Erythroblast (primary cell): Measurements from ENCODE around the gene EXOC6B.
"Not testable (repeated sequence)": the region's sequence is repeated elsewhere in the genome, so short reads cannot be mapped to it uniquely, and the experiment has no call there.

ENCODE experiments used
- DNase-seq, 2 experiments: peaks; one replicate each; lab custom pipeline; 2025; lab: John Stamatoyannopoulos, UW
- GATA1 ChIP-seq: IDR thresholded peaks from 2 replicates; pipeline ENCODE4 v1.6.1; 2011; ENCODE audit warnings: low read depth, mild to moderate bottlenecking, control low read depth, low read length, moderate library complexity
- POLR2A ChIP-seq: IDR thresholded peaks from 2 replicates; pipeline ENCODE4 v1.6.1; 2011; ENCODE audit warnings: mild to moderate bottlenecking, low read length

Gene EXOC6B

DNA sequence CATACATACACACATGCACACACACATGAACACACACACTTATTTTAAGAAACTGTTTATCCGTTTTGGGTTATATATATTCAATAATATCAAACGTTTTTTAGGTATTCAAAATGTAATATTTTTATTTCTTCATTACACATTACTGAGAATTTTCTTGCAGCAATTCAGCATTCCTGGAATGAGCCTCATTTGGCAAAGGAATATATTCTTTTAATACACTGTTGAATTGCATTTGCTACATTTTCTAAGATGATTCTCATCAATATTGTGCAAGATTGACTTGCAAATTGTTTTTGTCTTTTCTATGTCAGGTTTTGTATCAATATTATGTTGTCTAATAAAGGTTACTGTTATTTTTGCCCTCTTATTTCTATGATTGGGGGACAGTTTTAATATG is 402.1 kb downstream of the EXOC6B start:
- TF ChIP-seq POLR2A = no peak
- no peak for TF ChIP-seq GATA1
- DNase-seq = no peak

GRCh38 chr2:72421771-72422379 is 404.0 kb downstream of the EXOC6B start:
- DNase-seq = not testable (repeated sequence)

GRCh38 chr2:72415781-72416475 is 409.9 kb downstream of the EXOC6B start:
- TF ChIP-seq POLR2A (no peak), GATA1 (no peak)

GRCh38 chr2:72415241-72415661 is 410.6 kb downstream of the EXOC6B start:
- TF ChIP-seq POLR2A (no peak), GATA1 (no peak)

More at GRCh38 chr2:72415781-72416475, 409.9 kb downstream of the EXOC6B start:
- no peak for DNase-seq

GRCh38 chr2:72414137-72414760 is 411.6 kb downstream of the EXOC6B start:
- TF ChIP-seq POLR2A (no peak), GATA1 (no peak)

More at GRCh38 chr2:72415241-72415661, 410.6 kb downstream of the EXOC6B start:
- DNase-seq = no peak

GRCh38 chr2:72413716-72414115 is 412.1 kb downstream of the EXOC6B start:
- TF ChIP-seq POLR2A (no peak), GATA1 (no peak)
- no peak for DNase-seq

More at GRCh38 chr2:72414137-72414760, 411.6 kb downstream of the EXOC6B start:
- DNase-seq = no peak

GRCh38 chr2:72412214-72412613 is 413.6 kb downstream of the EXOC6B start:
- DNase-seq = no peak
- TF ChIP-seq POLR2A (no peak), GATA1 (no peak)

DNA sequence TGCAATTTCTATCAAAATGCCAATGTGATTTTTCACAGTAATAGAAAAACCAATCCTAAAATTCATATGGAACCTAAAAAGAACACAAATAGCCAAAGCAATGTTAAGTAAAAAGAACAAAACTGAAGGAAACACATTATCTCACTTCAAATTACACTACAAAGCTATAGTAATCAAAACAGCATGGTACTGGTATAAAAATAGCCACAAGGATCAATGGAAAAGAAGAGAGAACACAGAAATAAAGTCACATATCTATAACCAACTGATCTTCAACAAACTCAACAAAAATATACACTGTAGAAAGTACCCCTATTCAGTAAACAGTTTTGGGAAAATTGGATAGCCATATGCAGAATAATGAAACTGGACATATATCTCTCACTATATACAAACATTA is 426.0 kb downstream of the EXOC6B start:
- TF ChIP-seq POLR2A (no peak), GATA1 (no peak)
- DNase-seq = no peak

GRCh38 chr2:72395096-72395495 is 430.7 kb downstream of the EXOC6B start:
- no peak for TF ChIP-seq GATA1
- TF ChIP-seq POLR2A = no peak
- DNase-seq = no peak

GRCh38 chr2:72394541-72395070 is 431.2 kb downstream of the EXOC6B start:
- no peak for TF ChIP-seq POLR2A
- TF ChIP-seq GATA1 = no peak
- no peak for DNase-seq

- no peak for TF ChIP-seq GATA1
- TF ChIP-seq POLR2A = no peak
These were observed 436.4 kb downstream of the EXOC6B start for GRCh38 chr2:72389447-72389846.

DNA sequence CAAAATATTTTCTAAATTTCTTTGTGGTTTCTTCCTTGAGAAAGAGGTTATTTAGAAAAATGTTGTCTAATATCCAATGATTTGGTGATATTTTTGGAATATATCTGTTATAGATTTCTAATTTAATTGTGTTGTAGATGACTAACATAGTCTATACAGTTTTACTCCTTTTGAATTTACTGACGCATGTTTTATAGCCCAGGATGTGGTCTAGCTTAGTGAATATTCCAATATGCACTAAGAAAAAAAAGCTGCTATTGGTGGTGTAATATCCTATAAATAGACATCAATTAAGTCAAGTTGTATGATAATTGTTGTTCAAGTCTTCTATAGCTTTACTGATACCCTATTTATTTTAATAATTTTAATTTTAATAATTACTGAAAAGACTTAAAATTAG is 437.6 kb downstream of the EXOC6B start:
- TF ChIP-seq GATA1 = no peak
- no peak for TF ChIP-seq POLR2A

More at GRCh38 chr2:72389447-72389846, 436.4 kb downstream of the EXOC6B start:
- no peak for DNase-seq

GRCh38 chr2:72386288-72386687 is 439.5 kb downstream of the EXOC6B start:
- TF ChIP-seq POLR2A (no peak), GATA1 (no peak)
- DNase-seq = peak in 1 of 2 experiments; percentile 3

More for the DNA sequence above, 437.6 kb downstream of the EXOC6B start:
- no peak for DNase-seq

DNA sequence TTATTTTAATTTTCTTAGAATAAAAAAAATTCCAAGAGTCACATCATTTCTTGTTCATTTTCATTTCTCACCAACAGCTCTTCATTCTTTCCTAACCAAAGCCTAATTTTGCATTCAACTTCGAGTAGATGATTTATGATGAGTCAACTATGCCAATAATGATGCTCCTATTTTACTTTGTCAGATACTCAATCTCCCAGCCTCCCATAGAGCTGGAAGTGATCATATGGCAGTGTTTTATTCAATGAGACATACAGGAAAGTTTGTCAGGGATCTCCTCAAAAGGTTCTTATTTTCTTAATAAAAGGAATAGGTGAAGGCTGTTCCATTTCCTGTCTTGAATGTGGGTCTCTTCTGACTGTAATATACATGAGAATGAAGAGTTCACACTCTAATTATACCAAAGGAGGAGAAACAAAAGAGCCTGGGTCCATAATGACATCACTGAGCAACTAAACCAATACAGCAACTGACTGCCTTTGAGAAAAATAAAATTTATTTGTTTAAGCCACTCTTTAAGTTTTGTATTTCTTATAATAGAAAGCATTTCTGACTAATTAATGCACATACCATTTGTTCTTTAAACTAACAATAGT is 447.0 kb downstream of the EXOC6B start:
- no peak for DNase-seq
- TF ChIP-seq POLR2A (no peak), GATA1 (no peak)
